ENCODE measurements around the gene IRF2. TPM values are rescaled to one million over a fixed set of nuclear protein-coding genes. Genes with fewer than 3 reads are reported as not detected.

IRF2 gene
- total RNA-seq, 2 donors from 2014 or later = 33.5 to 37.2 TPM

GRCh38 chr4:184441461-184442313 lies 32.7 kb downstream of the IRF2 start:
- H3K4me1 Mint-ChIP-seq = peaks cover 66% of the 10 kb centered on the region
- no peaks in the 10 kb centered on the region for H3K9me3 ChIP-seq (ENCODE audit: control insufficient read depth, low read length, poor library complexity, severe bottlenecking)
- peak overlapping the region; percentile 75 for H3K27ac Mint-ChIP-seq
- DNase-seq (no peak), ATAC-seq (no peak)
- peaks cover 2% of the 10 kb centered on the region for H3K36me3 Mint-ChIP-seq (ENCODE audit: low read depth)
- H3K27me3 Mint-ChIP-seq = no peaks in the 10 kb centered on the region
- no peak overlapping the region for H3K4me3 Mint-ChIP-seq

GRCh38 chr4:184440595-184441358 lies 33.6 kb downstream of the IRF2 start:
- no peaks in the 10 kb centered on the region for H3K27me3 Mint-ChIP-seq
- no peaks in the 10 kb centered on the region for H3K9me3 ChIP-seq (ENCODE audit: control insufficient read depth, low read length, poor library complexity, severe bottlenecking)
- DNase-seq = no peak
- ATAC-seq = no peak
- H3K4me1 Mint-ChIP-seq = peaks cover 62% of the 10 kb centered on the region
- no peak overlapping the region for H3K4me3 Mint-ChIP-seq
- peaks cover 2% of the 10 kb centered on the region for H3K36me3 Mint-ChIP-seq (ENCODE audit: low read depth)
- peak overlapping the region; percentile 11 for H3K27ac Mint-ChIP-seq

GRCh38 chr4:184439856-184440594 lies 34.3 kb downstream of the IRF2 start:
- H3K4me3 Mint-ChIP-seq = no peak overlapping the region
- DNase-seq (no peak), ATAC-seq (no peak)
- H3K36me3 Mint-ChIP-seq (ENCODE audit: low read depth) = peaks cover 2% of the 10 kb centered on the region
- peak overlapping the region; percentile 11 for H3K27ac Mint-ChIP-seq
- no peaks in the 10 kb centered on the region for H3K27me3 Mint-ChIP-seq
- no peaks in the 10 kb centered on the region for H3K9me3 ChIP-seq (ENCODE audit: control insufficient read depth, low read length, poor library complexity, severe bottlenecking)
- peaks cover 60% of the 10 kb centered on the region for H3K4me1 Mint-ChIP-seq

GRCh38 chr4:184439386-184439785 lies 35.0 kb downstream of the IRF2 start:
- no peak overlapping the region for H3K4me3 Mint-ChIP-seq

GRCh38 chr4:184438375-184438774 lies 36.0 kb downstream of the IRF2 start:
- no peaks in the 10 kb centered on the region for H3K27me3 Mint-ChIP-seq
- peak overlapping the region; percentile 85 for H3K27ac Mint-ChIP-seq
- no peak for DNase-seq
- no peak overlapping the region for H3K4me3 Mint-ChIP-seq
- ATAC-seq = no peak
- no peaks in the 10 kb centered on the region for H3K9me3 ChIP-seq (ENCODE audit: control insufficient read depth, low read length, poor library complexity, severe bottlenecking)
- H3K36me3 Mint-ChIP-seq (ENCODE audit: low read depth) = peaks cover 2% of the 10 kb centered on the region
- peaks cover 53% of the 10 kb centered on the region for H3K4me1 Mint-ChIP-seq

More at GRCh38 chr4:184439386-184439785, 35.0 kb downstream of the IRF2 start:
- DNase-seq (no peak), ATAC-seq (no peak)
- peaks cover 2% of the 10 kb centered on the region for H3K36me3 Mint-ChIP-seq (ENCODE audit: low read depth)
- H3K27ac Mint-ChIP-seq = no peak overlapping the region
- no peaks in the 10 kb centered on the region for H3K9me3 ChIP-seq (ENCODE audit: control insufficient read depth, low read length, poor library complexity, severe bottlenecking)
- H3K27me3 Mint-ChIP-seq = no peaks in the 10 kb centered on the region
- peaks cover 56% of the 10 kb centered on the region for H3K4me1 Mint-ChIP-seq

GRCh38 chr4:184437565-184438265 lies 36.6 kb downstream of the IRF2 start:
- DNase-seq = no peak
- peaks cover 55% of the 10 kb centered on the region for H3K4me1 Mint-ChIP-seq
- H3K27me3 Mint-ChIP-seq = no peaks in the 10 kb centered on the region
- H3K4me3 Mint-ChIP-seq = no peak overlapping the region
- no peaks in the 10 kb centered on the region for H3K36me3 Mint-ChIP-seq (ENCODE audit: low read depth)
- no peaks in the 10 kb centered on the region for H3K9me3 ChIP-seq (ENCODE audit: control insufficient read depth, low read length, poor library complexity, severe bottlenecking)
- H3K27ac Mint-ChIP-seq = peak overlapping the region; percentile 85
- ATAC-seq = no peak

- Mint-ChIP-seq H3K4me1 (peaks cover 49% of the 10 kb centered on the region), H3K27me3 (no peaks in the 10 kb centered on the region), H3K36me3 (ENCODE audit: low read depth) (peaks cover 2% of the 10 kb centered on the region), H3K4me3 (no peak overlapping the region), H3K27ac (no peak overlapping the region)
- H3K9me3 ChIP-seq (ENCODE audit: control insufficient read depth, low read length, poor library complexity, severe bottlenecking) = no peaks in the 10 kb centered on the region
- ATAC-seq = no peak
- DNase-seq = no peak
Observed at GRCh38 chr4:184434501-184435066, 39.8 kb downstream of the IRF2 start.

- DNase-seq = no peak
- no peaks in the 10 kb centered on the region for H3K9me3 ChIP-seq (ENCODE audit: control insufficient read depth, low read length, poor library complexity, severe bottlenecking)
- no peak overlapping the region for H3K4me3 Mint-ChIP-seq
- no peaks in the 10 kb centered on the region for H3K27me3 Mint-ChIP-seq
- ATAC-seq = no peak
- H3K27ac Mint-ChIP-seq = no peak overlapping the region
- peaks cover 3% of the 10 kb centered on the region for H3K36me3 Mint-ChIP-seq (ENCODE audit: low read depth)
- peaks cover 50% of the 10 kb centered on the region for H3K4me1 Mint-ChIP-seq
Observed at GRCh38 chr4:184434021-184434420, 40.3 kb downstream of the IRF2 start.

GRCh38 chr4:184433258-184433892 lies 41.0 kb downstream of the IRF2 start:
- Mint-ChIP-seq H3K4me1 (peaks cover 48% of the 10 kb centered on the region), H3K36me3 (ENCODE audit: low read depth) (peaks cover 3% of the 10 kb centered on the region), H3K27ac (no peak overlapping the region), H3K4me3 (no peak overlapping the region), H3K27me3 (no peaks in the 10 kb centered on the region)
- no peaks in the 10 kb centered on the region for H3K9me3 ChIP-seq (ENCODE audit: control insufficient read depth, low read length, poor library complexity, severe bottlenecking)
- no peak for ATAC-seq
- DNase-seq = no peak

GRCh38 chr4:184432127-184432922 lies 42.0 kb downstream of the IRF2 start:
- Mint-ChIP-seq H3K4me3 (no peak overlapping the region), H3K4me1 (peaks cover 46% of the 10 kb centered on the region), H3K27ac (peak overlapping the region; percentile 94), H3K27me3 (no peaks in the 10 kb centered on the region), H3K36me3 (ENCODE audit: low read depth) (peaks cover 3% of the 10 kb centered on the region)
- ATAC-seq (no peak), DNase-seq (no peak)
- H3K9me3 ChIP-seq (ENCODE audit: control insufficient read depth, low read length, poor library complexity, severe bottlenecking) = no peaks in the 10 kb centered on the region

- Mint-ChIP-seq H3K36me3 (ENCODE audit: low read depth) (peaks cover 6% of the 10 kb centered on the region), H3K4me1 (peaks cover 52% of the 10 kb centered on the region), H3K27me3 (no peaks in the 10 kb centered on the region), H3K27ac (peak overlapping the region; percentile 94), H3K4me3 (no peak overlapping the region)
- no peak for DNase-seq
- no peak for ATAC-seq
- no peaks in the 10 kb centered on the region for H3K9me3 ChIP-seq (ENCODE audit: control insufficient read depth, low read length, poor library complexity, severe bottlenecking)
Observed at GRCh38 chr4:184430163-184430562, 44.2 kb downstream of the IRF2 start.

All from T-helper 17 cell (primary cell).